D341Med (cell line): Measurements from ENCODE around the gene PDCD5.

Source experiments
- DNase-seq: peaks from one replicate; pipeline ENCODE4 v3.0.0; 2012; ENCODE audit warnings: low spot score

PDCD5 gene

GRCh38 chr19:32631381-32631780 lies 50.4 kb downstream of the PDCD5 start:
- no peak for DNase-seq
